Measurements from ENCODE around the gene GRIK2. TPM values are rescaled to one million over a fixed set of nuclear protein-coding genes. Genes with fewer than 3 reads are reported as not detected.

GRIK2 gene
- total and polyA plus RNA-seq, 2 of the 4 experiments (the other 2 are of a cell fraction) = 8.2 to 15.2 TPM

DNA sequence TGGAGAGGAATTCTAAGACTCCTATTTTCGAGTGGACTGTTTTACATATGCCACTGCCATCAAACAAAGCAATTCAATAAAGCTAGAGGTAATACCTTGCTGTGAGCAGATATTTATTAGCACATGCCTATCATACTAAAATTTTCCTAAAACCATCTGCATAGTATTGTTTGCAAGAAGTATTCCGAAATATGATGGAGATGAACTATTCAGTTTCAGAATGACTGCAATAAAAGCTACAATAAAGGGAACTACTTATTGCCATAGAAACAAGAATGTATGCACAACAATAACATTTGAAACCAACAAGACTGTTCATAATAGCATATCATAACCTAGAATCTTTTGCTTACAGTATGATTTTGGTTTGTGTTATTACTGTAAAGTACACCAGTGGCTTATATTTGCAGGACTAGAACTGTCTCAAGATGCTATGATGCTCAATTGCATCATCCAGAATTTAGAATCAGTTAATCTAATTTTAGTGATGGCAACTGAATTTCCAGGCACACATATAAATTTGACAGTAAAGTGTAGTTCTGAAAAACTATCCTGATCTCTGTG is 144.3 kb downstream of the GRIK2 start:
- Histone ChIP-seq H3K18ac (ENCODE audit: low read depth, low read length) (no peak overlapping the region), H2BK5ac (ENCODE audit: low read depth, low read length, poor library complexity, severe bottlenecking) (peak overlapping the region; percentile 28), H2AK5ac (ENCODE audit: low read depth, low read length) (no peak overlapping the region), H3K27ac (ENCODE audit: insufficient read depth, low read length) (no peak overlapping the region), H2BK15ac (ENCODE audit: low read depth, low read length) (no peak overlapping the region), H2AFZ (replicated peaks; ENCODE audit: low read length, poor library complexity) (no peak overlapping the region), H3K9ac (ENCODE audit: low read depth, low read length) (no peak overlapping the region), H3K9me3 (ENCODE audit: control insufficient read depth, insufficient read depth, low read length) (no peaks in the 10 kb centered on the region), H2BK20ac (ENCODE audit: low read depth, low read length) (0 out of 2 replicates have a peak overlapping the region, but pooled peaks have one; percentile 38), H3K4me1 (ENCODE audit: control insufficient read depth, insufficient read depth, low read length) (no peaks in the 10 kb centered on the region), H2BK120ac (ENCODE audit: low read depth, low read length) (peak overlapping the region; percentile 35; the same call in 1 of the 2 replicates), H3K27me3 (ENCODE audit: control insufficient read depth, insufficient read depth, low read length) (no peaks in the 10 kb centered on the region), H4K5ac (ENCODE audit: low read depth, low read length) (no peak overlapping the region), H3K4ac (ENCODE audit: low read depth, low read length) (no peak overlapping the region), H3K4me2 (ENCODE audit: low read depth, low read length) (peak overlapping the region; percentile 10; the same call in 1 of the 2 replicates), H3K56ac (ENCODE audit: extremely low read depth, insufficient read depth, low read length) (no peak overlapping the region), H4K8ac (ENCODE audit: low read depth in 2 of 2, low read length in 2 of 2) (no peak overlapping the region), H3K79me1 (ENCODE audit: low read depth in 1 of 2, low read length in 2 of 2) (peaks cover 0 to 3% of the 10 kb centered on the region in 2 experiments; a peak in 1 of 4 replicates), H3K23ac (ENCODE audit: low read depth, low read length) (no peak overlapping the region), H4K20me1 (ENCODE audit: insufficient read depth, low read length) (no peaks in the 10 kb centered on the region), H4K91ac (ENCODE audit: insufficient read depth, low read depth, low read length) (no peak overlapping the region), H3K9me1 (ENCODE audit: insufficient read depth, low read length) (0 out of 2 replicates have a peak, but pooled peaks cover 2% of the 10 kb centered on the region), H2AK9ac (replicated peaks; ENCODE audit: low read depth, low read length, poor library complexity) (no peak overlapping the region), H3K14ac (replicated peaks; ENCODE audit: low read depth, low read length) (no peak overlapping the region), H3K36me3 (ENCODE audit: control insufficient read depth, insufficient read depth, low read length) (no peaks in the 10 kb centered on the region), H3K4me3 (ENCODE audit: insufficient read depth, low read depth, low read length) (no peak overlapping the region)
- ATAC-seq (ENCODE audit: low read depth) (no peak), DNase-seq (peak; percentile 40)
- intact Hi-C loops (cut with micrococcal nuclease) = loop anchor here (2.0 kb wide), 1 partner anchor 137 kb away; no protein-coding TSS in a partner anchor
- ChIA-PET POLR2A (ENCODE audit: unreplicated experiment) (no interaction called here), CTCF (interaction anchor here (0.6 to 0.8 kb wide), 4 partner anchors 78 to 379 kb away, joined by 3 to 9 read pairs (median 4); no protein-coding TSS in a partner anchor)
- dilution Hi-C loops (cut with HindIII; ENCODE audit: low sequenced_read_pairs, unreplicated experiment) = no loop called here
- BruUV-seq (replicated peaks) = no TSS peak
- TF ChIP-seq CEBPB (IDR thresholded peaks at IDR 0.05; ENCODE audit: low read depth, low read length) (peak; percentile 70; the same call in 1 of the 2 replicates), MAZ (IDR thresholded peaks at IDR 0.05; ENCODE audit: borderline replicate concordance, low read depth, low read length) (no peak), RCOR1 (IDR thresholded peaks at IDR 0.05; ENCODE audit: insufficient replicate concordance, low read length) (no peak), FOS (IDR thresholded peaks at IDR 0.05; ENCODE audit: low read depth, low read length) (no peak)
- in situ Hi-C loops (cut with MboI; ENCODE audit: low sequenced_read_pairs) = no loop called here
- no CpG with 5 or more reads among the region's 2 CpGs for WGBS, 2 experiments (ENCODE audit: extremely low coverage in 2 of 2, insufficient read length in 1 of 2)

All from IMR-90 (cell line).